GM19023 (cell line): Measurements from ENCODE around the gene ARL6IP4.
A peak's percentile ranks its signal among the peaks of the same experiment; 100 is the strongest.
"Not testable (repeated sequence)": the region's sequence is repeated elsewhere in the genome, so short reads cannot be mapped to it uniquely, and the experiment has no call there.

ENCODE experiments used
- ATAC-seq: cut with Tn5 transposase; IDR thresholded peaks from one replicate; pipeline ENCODE4 v1.9.1; 2021; ENCODE audit warnings: mild to moderate bottlenecking, moderate library complexity; ENCODE audit not compliant: unreplicated experiment

The ARL6IP4 gene

GRCh38 chr12:122980183-122981035 lies at the start of gene ARL6IP4:
TSS of gene ARL6IP4 (plus strand) at chr12:122980681. CDS start at chr12:122981140, 459 bp downstream.
- ATAC-seq: peak; percentile 58

DNA sequence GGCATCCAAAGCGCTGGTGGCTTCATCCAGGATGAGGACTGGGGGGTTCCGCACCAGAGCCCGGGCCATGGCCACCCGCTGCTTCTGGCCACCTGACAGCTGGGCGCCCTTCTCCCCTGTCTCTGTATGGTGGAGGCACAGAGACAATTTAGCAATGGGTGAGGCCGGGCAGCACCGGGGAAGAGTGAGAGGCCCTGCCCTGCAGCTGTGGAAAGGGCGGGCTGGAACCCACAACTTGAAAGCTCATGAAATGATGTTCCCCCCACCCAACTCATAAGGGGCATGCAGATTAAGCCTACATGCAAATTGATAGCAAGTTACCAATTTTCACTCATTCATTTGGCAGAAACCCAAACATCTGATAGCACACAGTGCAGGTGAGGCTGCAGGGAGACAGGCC lies 48.3 kb upstream of the ARL6IP4 start:
- ATAC-seq: no peak

- no peak for ATAC-seq
Measured at GRCh38 chr12:122934722-122935121, 45.8 kb upstream of the ARL6IP4 start.

- no peak for ATAC-seq
Measured at GRCh38 chr12:122935318-122935717, 45.2 kb upstream of the ARL6IP4 start.

DNA sequence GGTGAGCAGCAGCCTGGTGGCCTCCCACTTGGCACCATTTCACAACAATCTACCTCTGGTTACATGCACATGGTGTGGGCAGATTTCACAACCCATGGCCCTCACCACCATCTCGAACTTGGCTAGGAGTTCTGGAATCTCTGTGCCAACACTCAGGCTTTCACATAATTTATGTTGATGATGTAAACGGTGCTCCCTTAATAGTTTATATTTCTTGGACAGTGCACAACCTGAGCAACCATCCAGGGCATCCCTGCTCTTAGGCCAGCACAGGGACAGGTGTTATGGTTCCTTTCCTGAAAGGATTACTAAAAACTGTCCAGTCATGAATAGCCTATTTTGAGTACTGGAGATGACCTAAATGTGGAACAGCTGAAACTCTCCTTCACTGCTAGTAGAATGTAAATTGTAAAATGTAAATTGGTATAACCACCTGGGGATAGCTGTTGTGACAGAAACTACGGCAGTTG lies 42.8 kb upstream of the ARL6IP4 start:
- no peak for ATAC-seq

- no peak for ATAC-seq
Measured at GRCh38 chr12:122939125-122939524, 41.4 kb upstream of the ARL6IP4 start.

GRCh38 chr12:122941351-122941750 lies 39.1 kb upstream of the ARL6IP4 start:
- ATAC-seq: not testable (repeated sequence)

DNA sequence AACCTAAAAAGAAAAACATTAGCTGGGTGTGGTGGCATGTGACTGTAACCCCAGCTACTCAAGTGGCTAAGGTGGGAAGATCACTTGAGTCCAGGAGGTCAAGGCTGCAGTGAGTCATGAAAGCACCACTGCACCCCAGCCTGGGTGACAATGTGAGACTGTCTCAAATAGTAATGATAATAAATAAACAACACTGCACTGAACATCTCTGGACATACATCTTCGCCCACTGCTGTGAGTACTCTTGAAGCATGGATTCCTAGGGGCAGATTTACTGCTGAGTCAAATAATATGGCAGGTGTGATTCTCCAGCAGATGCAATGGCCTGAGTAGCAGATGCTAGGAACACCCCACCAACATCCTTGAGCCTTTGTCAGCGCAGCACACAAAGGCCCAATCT lies 37.8 kb upstream of the ARL6IP4 start:
- no peak for ATAC-seq

GRCh38 chr12:122943196-122943595 lies 37.3 kb upstream of the ARL6IP4 start:
- ATAC-seq: no peak

DNA sequence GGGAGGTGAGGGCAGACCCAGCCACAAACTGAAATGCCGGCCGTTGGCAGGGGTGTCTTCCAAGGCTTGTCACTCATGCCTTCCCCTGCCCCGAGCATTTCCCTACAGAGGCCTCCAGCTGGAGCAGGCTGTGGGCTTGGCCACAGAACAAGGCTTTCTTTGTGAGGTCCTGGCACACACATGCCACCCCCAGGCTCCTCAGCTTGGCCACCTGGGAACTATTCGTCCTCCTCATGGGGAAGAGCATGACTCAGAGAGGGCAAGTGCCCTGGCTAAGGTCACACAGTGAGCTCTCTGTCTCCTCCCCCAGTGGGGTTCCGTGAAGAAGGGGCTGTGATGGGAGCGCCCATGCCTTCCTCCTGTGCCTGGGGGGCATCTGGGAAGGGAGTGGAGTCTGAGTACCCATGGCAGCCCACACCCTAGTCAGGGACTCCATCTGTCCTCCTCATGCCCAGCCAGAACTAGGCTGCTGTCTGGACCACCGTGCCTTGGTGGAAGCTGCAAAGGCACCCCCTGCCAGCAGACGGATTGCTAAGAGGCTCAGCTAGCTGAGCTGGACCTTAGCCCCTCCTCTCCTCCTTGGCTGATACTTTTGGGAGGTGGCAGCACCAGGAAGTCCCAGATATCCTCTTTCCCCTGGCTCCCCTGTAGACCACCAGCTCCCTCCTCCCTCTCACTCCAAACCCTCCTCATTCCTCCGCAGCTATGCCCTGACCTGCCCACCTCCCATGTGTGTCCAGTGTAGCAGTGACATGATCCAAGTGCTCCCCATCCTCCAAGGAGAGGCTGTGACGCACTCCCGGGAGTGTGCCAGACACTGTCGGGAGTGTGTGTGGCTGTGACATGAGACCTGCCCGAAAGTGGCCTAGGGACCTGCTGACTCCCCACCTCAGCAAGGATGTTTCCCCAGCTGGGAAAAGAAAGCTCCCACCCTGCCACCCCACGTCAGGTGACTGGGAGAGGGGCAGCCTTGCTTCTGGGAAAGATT lies 35.6 kb upstream of the ARL6IP4 start:
- no peak for ATAC-seq

GRCh38 chr12:122946690-122947341 lies 33.7 kb upstream of the ARL6IP4 start:
- ATAC-seq: peak; percentile 53

DNA sequence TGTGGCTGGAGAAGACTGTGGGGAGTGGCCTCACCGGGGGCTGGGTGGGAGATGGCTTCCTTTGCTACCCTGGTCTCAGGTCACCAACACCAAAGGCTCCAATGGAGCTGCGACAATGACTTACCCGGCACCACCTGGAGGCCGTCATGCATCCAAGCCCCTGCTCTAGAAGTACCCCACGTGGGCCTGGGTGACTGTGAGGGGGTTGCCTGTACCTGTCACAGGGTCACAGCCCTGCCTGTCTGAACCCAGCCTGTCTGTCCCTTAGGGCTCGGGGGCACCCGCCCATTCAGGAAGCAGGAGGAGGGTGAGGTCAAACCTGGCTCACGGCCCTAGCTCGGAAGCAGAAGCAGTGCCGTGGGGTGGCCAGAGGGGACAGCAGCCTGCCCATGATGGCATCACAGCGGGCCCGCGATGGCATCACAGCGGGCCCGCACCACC lies 33.1 kb upstream of the ARL6IP4 start:
- peak; percentile 18 for ATAC-seq

GRCh38 chr12:122948605-122949004 lies 31.9 kb upstream of the ARL6IP4 start:
- no peak for ATAC-seq

- ATAC-seq: no peak
Measured at GRCh38 chr12:122949405-122949804, 31.1 kb upstream of the ARL6IP4 start.

DNA sequence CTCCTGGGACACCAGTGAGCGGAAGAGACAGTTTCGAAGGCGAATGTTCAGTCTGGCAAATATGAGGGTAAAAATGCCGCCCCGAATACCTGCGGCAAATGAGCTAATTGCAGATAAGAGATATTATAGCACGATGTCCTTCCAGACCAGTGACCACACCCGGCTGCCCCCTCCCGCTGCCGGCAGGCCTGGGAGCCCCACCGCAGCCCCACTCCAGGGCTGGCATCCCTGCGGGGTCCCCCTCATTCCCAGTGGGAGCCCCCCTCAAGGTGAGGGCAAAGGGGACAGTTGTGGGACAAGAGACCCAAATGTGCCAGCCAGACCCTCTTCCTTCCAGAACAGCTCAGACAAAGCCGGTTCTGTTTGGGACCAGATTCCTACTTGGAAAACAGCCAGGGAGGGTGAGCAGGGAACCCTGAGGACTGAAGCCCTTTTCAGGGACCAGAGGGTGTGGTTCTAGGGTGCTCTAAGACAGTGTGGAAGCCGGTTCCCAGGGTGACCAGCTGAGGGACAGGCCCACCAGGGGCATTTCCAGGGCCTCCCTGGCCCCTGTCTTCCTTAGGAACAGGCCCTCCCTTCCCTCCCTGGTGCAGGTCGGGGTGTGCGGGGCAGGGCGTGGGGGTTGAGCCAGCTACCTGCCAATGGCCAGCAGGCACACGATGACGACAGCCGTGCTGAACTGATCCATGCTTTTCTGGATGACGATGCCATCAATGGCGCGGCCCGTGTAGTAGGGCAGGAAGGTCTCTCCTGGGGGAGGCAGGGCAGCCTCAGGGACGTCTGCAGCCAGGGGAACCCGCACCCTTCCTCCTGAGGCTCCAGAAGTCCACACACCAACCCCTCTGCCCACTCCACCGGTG lies 30.4 kb upstream of the ARL6IP4 start:
- ATAC-seq: no peak

DNA sequence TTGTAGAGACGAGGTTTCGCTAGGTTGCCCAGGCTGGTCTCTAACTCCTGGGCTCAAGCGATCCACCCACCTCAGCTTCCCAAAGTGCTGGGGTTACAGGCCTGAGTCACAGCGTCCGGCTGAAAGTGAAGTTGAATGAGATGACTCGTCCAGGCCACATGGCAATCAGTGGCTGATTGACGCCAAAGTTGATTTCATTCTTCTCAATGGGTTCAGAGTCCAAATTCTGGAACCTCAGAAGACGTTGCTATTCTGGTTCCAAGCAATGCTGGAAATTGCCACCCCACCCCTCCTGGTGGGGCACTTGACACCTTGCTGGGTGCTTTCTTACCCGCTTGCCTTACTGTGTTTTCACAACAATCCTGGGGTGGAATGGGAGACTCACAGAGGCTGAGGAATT lies 29.1 kb upstream of the ARL6IP4 start:
- no peak for ATAC-seq

DNA sequence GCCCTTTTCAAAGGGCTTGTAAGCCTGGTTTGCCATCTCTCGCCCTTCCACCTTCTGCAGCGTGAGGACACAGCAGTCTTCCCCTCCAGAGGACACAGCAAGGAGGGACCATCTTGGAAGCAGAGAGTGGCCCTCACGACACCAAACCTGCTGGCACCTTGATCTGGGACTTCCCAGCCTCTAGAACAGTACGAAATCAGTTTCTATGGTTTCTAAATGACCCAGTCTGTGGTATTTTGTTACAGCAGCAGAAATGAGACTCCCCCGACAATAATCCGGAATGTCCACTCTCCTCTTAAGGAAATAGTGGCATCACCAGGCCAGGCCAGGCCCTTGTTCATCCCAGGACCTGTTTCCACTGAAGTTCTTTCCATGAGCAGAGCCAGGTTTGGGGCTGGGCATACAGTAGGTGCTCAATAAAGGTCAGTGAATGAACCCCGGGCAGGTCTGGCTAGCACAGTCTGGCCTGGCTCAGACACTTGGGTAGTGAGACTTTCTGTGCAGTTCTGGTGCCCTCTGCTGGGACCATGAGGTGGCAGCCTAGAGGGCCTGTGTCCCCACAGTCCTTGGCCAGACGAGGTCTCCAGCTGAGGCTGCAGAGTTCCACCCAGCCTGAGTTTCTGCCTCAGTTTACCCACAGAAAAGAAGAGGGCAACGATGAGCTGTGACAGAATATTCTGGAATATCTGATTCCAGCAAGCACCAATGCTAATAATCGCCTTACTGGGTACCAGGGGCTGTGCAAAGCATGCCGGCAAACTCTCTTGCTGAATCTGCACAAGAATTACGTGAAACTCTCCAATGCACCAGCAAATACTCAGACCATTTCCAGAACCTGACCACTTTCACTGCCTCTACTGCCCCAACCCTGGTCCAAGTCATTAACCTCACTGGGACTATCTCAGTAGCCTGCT lies 28.2 kb upstream of the ARL6IP4 start:
- peak; percentile 68 for ATAC-seq

- ATAC-seq: no peak
Measured at GRCh38 chr12:122955156-122955555, 25.3 kb upstream of the ARL6IP4 start.

- no peak for ATAC-seq
Measured at GRCh38 chr12:122956035-122956434, 24.4 kb upstream of the ARL6IP4 start.
